ENCODE results near the gene HSF5.

Gene HSF5

DNA sequence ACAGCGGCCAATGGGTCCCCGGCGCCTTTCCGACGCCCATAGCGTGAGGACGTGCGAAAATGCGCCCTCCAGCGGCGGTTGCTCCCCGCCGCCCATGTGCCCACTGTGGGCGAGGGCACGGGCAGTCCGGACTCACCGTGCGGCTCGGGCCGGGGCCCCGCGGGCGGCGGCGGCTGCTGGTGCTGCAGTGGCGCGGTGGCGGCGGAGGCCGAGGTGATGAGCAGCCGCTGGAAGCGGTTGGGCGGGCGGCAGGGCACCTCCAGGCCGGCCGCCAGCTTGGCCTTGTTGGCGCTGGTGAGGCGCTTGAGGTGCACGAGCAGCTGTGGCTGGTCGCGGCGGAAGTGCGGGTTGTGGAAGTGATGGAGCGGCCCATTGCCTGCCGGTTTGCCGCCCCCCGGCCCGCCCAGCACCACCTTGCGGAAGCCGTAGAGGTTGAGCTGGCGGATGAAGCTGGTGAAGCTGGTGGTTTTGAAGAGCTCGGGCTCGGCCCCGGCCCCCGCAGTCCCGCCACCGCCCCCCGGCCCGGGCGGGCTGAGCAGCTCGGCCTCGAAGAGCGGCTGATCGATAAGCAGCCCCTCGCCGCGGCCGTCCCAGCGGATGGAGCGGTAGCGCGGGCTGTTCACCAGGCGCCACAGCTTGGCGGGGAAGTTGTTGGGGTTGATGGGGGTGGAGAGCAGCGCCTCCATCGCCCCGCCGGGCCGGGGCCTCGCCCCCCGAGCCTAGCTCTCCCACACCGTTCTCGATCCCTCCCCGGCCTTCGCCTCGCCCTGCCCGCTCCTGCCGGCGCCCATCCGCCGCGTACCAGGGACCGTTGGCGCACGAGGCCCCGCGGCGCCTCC is at the start of gene HSF5:
Gene HSF5 (minus strand): TSS at position 820 of the 839 bp plus-strand sequence. CDS start 134 bp downstream, at position 686.
- no peak for DNase-seq (ENCODE audit: low spot score)

DNA sequence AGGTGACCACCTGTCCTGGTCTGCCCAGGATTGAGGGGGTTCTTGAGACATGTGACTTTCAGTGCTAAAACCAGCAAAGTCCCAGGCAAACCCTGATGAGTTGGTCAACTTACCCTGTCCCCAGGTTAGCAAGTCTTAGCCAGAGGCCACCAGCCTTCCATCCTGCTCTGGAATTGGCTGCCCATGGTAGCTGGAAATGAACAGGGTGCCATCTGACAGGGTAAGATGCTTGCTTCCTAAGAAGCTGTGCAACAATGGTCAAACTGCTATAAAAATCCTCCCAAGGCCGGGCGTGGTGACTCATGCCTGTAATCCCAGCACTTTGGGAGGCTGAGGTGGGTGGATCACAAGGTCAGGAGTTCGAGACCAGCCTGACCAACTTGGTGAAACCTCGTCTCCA is 49.1 kb upstream of the HSF5 start:
- no peak for DNase-seq (ENCODE audit: low spot score)

DNA sequence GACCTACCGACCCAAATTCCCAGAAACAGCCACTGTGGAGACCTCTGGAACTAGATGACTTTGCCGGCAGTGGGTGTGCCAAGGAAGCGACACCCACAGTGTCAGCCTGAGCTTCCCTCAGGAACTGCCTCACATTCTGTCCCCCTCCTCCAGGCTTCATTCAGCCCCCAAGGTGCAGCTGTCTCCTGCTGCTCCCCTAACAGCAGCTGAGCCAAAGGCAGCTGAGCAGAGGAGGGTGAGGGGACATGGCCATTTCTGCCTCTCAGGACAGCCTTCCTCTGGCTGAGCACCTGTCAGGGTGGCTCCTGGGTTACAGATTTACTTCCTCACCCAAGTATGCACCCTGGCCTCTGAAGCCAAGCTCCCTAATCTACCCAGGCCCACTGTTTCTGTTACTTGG is 48.3 kb upstream of the HSF5 start:
- no peak for DNase-seq (ENCODE audit: low spot score)

- no peak for DNase-seq (ENCODE audit: low spot score)
Observed at GRCh38 chr17:58535431-58535830, 47.2 kb upstream of the HSF5 start.

DNA sequence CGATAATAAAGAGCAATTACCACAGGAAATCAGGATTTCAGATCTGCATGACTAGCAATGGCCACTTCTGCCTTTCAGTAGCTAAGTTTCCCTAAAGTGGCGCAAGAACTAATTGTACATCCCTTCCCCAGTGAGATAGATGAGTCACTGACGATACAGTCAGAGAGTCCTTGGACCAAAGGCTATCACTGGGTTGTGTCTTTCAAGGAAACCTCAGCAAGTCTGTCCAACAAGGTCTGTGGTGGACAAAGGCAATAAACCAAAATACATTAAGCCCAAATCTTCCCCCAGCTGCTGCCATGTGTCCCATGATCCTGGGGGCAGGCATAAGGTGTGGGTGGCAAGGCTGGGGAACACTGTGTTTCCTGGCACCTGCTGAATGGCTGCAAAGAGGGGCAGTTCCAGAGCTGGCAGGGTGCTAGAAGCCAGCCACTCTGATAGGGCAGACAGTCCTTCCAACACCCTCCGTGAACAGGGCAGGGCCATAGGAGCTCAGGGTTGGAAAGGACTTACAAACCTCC is 46.8 kb upstream of the HSF5 start:
- DNase-seq (ENCODE audit: low spot score): no peak

GRCh38 chr17:58534331-58534730 is 46.1 kb upstream of the HSF5 start:
- no peak for DNase-seq (ENCODE audit: low spot score)

DNA sequence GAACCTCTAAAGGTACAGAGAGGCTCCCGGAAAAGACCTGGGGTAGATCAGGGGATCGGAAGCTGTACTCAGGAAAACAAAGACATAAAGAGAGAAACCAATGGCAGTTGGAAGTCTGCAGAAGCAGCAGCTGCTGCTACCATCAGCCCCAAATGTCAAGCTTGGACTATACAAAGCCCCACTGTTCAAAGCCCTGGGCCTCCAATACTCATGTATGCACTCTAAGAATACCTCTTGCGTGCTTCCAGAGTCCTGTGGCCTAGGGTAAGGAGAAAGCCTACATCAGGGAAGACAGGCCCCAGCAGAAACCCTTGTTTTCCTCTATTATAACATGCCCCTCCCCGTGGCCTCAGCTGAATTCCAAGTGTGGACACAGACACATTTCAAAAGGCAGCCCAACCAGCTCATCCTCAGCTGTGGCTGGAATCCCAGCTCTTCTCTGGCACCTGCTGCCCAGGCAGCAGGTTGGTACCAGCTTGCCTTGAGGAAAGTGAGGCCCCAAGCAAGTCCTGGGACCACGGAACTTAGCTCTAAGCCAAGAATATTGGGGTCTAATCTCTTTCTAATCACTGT is 45.5 kb upstream of the HSF5 start:
- peak; percentile 83 for DNase-seq (ENCODE audit: low spot score)

DNA sequence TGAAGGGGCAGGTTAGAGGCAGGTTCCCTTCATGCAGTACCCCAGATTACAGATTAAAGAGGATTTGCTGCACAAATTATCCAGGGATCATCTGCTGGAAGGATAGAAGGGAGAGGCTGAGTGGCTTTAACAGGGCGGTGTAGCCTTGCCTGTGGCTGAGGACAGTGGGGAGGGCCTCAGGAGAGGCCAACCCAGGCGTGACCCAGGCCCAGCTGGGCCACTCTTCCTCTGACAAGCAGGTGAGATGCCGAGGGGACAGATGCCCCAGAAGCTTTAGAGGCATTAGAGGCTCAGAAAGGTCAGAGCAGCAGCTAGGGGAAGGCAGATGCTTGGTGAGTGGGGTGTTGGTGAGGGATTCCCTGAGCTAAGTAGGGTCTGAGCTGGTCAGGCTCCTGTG is 44.3 kb upstream of the HSF5 start:
- no peak for DNase-seq (ENCODE audit: low spot score)

DNA sequence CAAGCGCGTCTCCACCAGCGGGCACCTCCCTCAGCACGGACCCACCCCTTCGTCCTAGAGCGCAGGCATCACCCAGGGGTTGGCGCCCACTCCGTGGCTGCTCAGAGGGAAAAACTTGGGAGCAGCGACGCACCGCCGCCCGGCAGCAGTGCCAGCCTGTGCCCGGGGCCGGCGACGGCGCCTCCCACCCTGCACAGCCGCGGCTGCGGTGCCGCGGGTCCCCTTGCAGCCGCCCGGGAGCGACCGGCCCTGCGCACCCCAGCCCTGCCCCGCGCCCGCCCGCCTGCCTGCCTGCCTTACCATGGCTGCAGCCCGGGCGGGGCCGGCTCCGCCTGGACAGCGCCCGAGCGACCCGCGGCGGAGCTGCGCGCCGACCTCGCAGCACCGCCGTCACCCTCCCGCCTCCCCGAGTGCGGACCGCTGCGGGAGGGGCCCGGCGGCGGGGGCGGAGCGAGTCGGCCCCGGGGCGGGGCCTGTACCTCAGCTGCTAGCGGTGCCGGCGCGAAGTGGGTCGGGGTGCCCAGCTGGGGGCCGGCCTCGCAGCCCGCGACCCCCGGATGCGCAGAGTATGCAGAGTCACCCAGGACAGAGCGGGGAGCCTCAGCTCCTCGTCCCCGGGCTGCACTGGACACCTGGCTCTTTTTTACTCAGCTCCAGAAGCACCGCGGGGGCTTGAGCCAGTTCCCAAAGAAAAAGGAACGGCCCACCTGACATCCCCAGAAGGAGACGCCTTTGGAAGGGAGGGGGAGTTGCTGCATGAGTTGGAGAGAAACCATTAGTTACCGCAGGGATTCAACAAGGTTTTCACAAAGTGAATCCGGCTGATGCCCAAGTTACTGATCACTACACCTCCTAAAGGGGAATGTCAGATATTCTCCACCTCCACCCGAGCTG is 43.7 kb upstream of the HSF5 start:
- peak; percentile 87 for DNase-seq (ENCODE audit: low spot score)

DNA sequence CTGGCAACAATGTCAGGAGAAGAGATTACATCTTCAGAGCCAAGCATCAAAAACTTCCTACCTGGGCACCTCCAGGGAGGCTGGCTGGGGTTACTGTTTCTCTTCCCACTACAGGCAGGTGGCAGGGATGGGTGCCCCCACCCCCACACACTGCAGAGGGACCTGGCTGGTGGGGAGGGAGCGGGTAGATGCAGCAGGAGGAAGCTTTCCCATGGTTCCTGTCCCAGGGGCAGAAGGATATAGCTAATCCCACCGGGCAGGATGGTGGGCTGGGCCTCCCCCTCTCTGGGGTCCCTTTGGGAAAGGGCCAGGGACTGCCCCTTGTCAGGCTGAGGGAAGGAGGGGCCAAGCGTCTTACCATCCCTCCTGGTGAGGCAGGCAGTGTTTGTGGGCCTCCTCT is 42.9 kb upstream of the HSF5 start:
- no peak for DNase-seq (ENCODE audit: low spot score)

- peak; percentile 52 for DNase-seq (ENCODE audit: low spot score)
Observed at GRCh38 chr17:58530655-58531054, 42.4 kb upstream of the HSF5 start.

DNA sequence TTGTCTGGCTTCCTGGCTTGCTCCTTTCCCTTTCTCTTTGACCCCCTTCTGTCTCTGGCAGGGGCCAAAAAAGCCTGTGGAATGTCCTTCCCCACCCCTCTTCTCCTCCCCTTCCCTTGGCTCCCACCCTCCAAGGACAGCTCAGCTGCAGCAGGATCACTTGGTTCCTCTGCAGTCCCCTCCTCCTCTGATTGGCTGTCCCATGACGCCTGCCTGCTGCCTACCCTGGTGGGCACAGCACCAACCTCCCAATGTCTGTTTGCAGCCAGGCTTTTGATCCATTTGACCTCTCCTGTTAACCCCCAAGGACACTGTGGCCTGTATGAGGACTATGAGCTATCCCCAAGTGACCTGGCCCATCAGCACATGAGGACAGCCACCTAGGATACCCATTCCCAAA is 41.1 kb upstream of the HSF5 start:
- peak; percentile 93 for DNase-seq (ENCODE audit: low spot score)

GRCh38 chr17:58528443-58528842 is 40.2 kb upstream of the HSF5 start:
- peak; percentile 52 for DNase-seq (ENCODE audit: low spot score)

GRCh38 chr17:58527949-58528348 is 39.7 kb upstream of the HSF5 start:
- peak; percentile 96 for DNase-seq (ENCODE audit: low spot score)

- DNase-seq (ENCODE audit: low spot score): peak; percentile 65
Observed at GRCh38 chr17:58527306-58527705, 39.1 kb upstream of the HSF5 start.

DNA sequence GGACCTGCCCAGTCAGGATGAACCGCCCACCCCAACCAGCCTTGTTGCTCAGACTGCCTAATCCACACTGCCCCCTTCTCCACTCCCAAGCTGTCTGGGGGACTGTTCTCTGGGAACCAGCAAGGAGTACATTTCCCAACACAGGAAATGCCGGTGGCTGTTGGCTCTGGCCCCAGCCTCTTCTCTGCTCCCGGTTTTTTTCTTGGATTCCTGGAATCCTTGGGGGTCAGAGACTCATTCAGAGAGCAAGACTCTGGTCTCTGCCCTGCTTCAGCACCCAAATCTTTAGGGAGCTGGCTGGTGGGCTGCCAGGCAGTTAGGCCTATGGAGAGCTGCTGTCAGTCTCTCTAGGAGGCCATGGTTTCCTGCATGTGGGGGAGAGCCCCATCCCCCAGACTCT is 37.0 kb upstream of the HSF5 start:
- no peak for DNase-seq (ENCODE audit: low spot score)

DNA sequence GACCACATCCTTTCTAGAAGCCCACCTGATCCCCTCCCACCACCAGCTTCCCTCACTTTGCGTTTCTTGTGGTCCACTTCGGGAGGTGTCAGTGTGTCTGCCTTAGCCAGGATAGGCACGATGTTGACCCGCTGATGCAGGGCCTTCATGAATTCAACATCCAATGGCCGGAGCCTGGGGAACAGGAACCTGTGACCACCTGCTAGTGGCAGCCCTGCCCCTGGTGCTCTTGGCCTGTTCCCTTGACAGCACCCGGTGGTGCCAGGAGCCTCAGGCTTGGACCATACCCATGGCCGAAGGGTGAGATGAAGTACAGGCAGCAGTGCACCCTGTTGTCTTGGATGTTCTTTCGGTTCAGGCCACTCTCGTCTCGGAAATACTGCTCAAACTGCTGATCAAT is 33.5 kb upstream of the HSF5 start:
- no peak for DNase-seq (ENCODE audit: low spot score)

GRCh38 chr17:58520843-58521430 is 32.7 kb upstream of the HSF5 start:
- no peak for DNase-seq (ENCODE audit: low spot score)

- peak; percentile 100 for DNase-seq (ENCODE audit: low spot score)
Observed at GRCh38 chr17:58517928-58518609, 29.9 kb upstream of the HSF5 start.

GRCh38 chr17:58517378-58517927 is 29.2 kb upstream of the HSF5 start:
- DNase-seq (ENCODE audit: low spot score): no peak
